DMS153 (cell line): ENCODE results near the gene BAD.
A peak's percentile ranks its signal among the peaks of the same experiment; 100 is the strongest.
"Not testable (repeated sequence)": the region's sequence is repeated elsewhere in the genome, so short reads cannot be mapped to it uniquely, and the experiment has no call there.

ENCODE experiments used
- DNase-seq: peaks from one replicate; lab custom pipeline; 2025; lab: John Stamatoyannopoulos, UW

Gene BAD

DNA sequence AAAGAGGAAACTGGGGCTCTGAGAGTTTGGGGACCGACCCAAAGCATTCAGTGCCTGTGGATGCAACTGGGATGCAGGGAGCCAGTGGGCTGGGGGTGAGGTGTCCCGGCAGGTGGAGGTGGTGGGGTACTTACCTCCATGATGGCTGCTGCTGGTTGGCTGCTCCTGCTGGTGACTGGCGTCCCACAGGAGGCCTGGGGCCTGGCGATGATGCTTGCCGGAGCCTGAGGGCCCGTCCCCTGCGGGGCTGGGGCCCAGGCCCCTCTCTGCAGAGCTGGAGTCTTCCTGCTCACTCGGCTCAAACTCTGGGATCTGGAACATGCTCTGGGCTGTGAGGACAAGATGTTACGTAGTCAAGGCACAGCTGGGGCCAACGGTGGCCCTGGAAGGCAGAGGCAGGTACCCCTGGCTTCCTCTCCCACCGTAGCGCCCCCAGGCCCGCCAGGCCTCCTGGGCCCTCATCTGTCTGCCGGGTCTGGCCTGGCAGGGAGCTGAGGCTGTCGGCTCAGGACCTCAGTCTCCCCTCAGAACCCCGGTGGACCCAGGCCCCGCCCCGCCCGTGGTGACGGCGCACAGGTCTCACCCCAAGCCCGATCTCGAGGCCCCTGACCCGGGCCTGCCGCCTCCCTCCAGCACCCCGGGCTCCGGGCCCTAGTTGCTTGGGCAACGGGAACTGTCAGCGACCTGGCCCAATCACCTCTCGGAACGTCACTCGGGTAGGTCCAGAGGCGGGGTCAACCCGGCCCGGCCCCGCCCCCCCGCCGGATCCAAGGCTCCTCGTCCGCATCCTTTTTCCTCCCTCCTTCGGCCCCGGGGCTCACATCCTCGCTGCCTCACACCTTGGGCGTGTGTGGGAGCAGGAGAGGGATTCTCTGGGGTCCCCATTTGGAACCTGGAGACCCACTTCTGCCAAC is at the start of gene BAD:
BAD (minus strand) TSS at position 618 of the 914 bp plus-strand sequence; CDS start at position 321, 297 bp downstream.
- DNase-seq, result peak; percentile 82

DNA sequence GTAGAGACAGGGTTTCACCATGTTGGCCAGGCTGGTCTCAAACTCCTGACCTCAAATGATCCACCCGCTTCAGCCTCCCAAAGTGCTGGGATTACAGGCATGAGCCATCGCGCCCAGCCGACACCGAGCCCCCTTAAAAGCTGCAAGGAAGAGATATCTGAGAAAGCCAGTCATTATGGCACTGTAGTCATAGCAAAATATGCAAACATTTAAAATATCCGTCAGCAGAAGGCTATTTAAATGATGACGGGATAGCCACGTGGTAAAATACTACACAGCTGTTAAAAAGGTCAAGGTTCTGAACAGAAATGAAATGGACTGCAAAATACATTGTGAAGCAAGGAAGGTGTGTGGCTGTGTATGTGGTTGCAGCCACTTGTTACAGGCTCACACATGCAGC is 49.1 kb upstream of the BAD start:
- DNase-seq, result no peak

DNA sequence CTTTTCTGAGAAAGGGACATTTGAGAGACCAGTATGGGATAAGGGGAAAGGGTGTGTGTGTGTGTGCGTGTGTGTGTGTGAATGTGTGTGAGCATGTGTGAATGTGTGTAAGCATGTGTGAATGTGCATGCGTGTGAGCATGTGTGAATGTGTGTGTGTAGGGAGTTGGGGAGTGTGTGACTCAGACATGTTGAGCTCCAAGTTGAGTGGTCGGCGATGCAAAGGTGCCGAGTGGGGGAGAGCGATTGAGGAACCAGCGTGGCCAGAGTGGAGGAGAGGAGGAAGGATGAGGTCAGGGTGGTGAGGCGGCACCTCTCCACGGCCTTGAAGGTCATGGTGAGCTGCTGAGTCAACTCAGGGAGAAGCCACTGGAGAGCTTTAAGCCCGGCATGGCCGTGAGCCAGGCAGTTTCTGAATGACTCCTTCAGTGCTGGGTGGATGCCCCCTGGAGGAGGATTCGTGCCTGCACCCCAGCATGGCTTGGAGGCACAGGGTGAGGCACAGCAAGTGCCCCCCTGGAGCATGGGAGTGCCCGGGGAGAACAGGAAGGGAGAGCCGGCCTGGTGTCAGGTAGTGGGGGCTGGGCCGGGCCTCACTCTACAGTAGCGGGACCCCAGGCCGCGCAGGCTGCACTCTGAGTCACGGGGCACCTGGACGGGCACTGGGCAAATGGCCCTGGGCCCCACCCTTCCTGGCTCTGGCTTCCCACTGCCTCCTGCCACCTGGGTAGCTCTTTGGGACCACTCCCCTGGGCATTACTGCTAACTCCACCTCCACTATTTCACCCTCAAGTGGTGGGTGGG is 47.3 kb upstream of the BAD start:
- DNase-seq, result peak; percentile 70

GRCh38 chr11:64330888-64331287 is 46.4 kb upstream of the BAD start:
- no peak for DNase-seq

DNA sequence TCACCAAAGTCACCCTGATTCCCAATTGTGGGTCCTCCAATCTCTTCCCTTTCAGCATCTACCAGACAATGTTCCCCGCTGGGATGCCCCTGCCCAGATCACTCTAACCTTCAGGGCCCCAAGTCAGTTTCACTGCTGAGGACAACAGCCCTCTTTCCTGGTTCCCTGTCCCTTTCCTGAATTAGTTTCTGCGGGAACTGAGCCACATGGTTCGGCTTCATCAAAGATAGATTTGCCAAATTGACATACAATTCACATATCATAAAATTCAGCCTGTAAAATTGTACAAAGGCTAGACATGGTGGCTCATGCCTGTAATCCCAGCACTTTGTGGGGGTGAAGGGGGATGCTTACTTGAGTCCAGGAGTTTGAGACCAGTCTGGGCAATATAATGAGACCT is 43.5 kb upstream of the BAD start:
- no peak for DNase-seq

DNA sequence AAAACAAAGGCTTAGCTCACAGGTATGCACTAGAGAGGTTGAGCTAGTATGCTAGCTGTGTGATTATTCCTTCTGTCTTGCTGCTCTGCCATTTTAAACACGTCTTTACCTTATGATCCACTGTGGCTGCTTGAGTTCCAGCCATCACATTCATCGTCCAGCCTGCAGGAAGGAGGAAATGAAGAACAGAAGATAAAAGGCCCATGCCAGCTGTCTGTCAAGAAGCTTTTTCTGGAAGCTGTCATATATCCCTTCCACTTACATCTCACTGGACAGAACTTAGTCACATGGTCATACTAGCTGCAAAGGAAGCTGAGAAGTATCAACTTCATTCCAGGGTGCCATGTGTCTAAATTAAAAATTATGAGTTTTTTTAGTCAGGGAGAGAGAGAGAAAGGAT is 42.9 kb upstream of the BAD start:
- DNase-seq, result no peak

GRCh38 chr11:64324692-64325469 is 40.4 kb upstream of the BAD start:
- no peak for DNase-seq

- not testable (repeated sequence) for DNase-seq
Observed at GRCh38 chr11:64323984-64324383, 39.5 kb upstream of the BAD start.

DNA sequence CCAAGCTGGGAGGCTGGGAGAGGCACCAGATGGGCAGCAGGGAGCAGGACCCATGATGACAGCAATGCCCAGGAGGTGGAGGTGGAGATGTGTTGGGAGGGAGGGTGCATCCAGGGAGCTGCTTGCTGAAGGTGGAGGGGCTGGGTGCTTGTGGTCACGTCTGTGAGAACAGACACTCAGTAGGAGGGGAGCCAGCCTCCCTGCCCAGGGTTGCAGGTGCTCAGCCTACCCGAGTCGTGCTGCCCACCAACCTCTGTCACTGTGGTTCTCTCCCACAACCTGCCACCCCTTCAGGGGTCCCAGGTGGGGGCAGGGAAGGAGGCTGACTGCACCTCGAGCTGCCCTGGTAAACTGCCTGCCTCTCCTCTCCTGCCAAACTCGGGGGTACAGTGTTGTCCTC is 38.9 kb upstream of the BAD start:
- DNase-seq, result no peak

DNA sequence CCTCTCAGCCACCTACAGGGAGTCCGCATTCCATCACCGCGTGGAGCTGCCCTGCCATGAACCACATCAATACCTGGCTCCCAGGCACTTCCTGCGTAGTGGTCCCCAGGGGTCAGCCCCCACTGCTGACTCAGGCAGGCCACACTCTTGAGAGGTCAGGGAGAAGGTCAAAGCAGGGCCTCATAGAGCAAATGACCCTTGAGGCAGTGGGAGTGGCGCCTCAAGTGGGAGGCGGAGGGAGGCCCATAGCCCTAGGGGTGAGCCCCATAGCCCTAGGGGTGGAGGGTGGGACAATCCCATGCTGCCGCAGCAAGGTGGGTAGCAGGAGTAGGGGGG is 38.4 kb upstream of the BAD start:
- no peak for DNase-seq

- DNase-seq, result no peak
Observed at GRCh38 chr11:64321533-64321932, 37.1 kb upstream of the BAD start.

- no peak for DNase-seq
Observed at GRCh38 chr11:64321026-64321425, 36.6 kb upstream of the BAD start.

GRCh38 chr11:64320556-64320955 is 36.1 kb upstream of the BAD start:
- DNase-seq, result no peak

DNA sequence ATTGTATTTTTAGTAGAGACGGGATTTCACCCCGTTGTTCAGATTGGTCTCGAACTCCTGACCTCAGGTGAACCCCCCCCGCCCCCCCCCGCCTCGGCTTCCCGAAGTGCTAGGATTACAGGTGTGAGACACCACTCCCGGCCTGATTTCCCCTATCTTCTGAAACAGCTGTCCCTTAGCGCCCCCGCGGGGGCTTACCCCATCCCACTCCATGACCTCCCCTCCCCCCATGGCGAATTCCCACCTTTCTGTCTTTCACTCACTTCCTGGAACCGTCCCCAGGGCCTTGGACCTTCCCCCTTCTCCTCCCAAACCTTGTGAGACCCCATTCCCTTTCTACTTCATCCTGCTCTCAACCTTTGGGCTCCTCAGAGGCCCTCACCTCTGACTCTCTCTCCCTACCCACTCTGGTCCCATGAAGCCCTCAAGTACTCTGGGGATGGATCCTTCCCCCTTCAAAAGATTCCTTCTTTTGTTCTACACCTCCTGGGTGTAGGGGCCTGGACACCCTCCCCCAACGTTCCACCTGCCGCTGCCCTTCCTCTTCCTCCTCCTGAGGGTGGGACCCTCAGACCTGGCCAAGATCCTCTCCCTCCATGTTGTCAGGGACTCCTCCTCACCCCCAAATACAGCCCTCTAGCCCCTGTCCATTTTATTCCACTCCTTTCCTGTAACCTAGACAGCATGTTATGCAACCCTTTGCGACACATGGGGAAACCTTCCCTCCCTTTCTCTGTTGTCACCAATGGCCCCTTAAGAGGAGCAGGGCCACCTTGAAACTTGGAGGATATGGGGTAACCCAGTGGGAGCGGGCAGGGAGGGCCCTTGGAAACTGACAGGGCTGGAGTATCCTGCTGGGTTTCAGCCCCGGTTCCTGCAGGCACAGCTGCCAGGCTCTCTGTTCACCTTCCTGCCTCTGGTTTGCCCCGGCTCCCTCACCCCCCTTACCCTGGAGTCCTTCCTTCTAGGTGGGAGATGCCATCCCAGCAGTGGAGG is 34.6 kb upstream of the BAD start:
- no peak for DNase-seq

GRCh38 chr11:64317961-64318765 is 33.7 kb upstream of the BAD start, which contains the start of gene PRDX5:
Gene PRDX5, plus strand, starts transcription at chr11:64318121. Its CDS starts 95 bp downstream, at chr11:64318216.
- peak; percentile 95 for DNase-seq

- peak; percentile 98 for DNase-seq
Observed at GRCh38 chr11:64317325-64317960, 33.0 kb upstream of the BAD start, which contains the start of gene TRMT112. Gene TRMT112, minus strand, starts transcription at chr11:64317559. Its CDS starts 33 bp downstream, at chr11:64317526.

DNA sequence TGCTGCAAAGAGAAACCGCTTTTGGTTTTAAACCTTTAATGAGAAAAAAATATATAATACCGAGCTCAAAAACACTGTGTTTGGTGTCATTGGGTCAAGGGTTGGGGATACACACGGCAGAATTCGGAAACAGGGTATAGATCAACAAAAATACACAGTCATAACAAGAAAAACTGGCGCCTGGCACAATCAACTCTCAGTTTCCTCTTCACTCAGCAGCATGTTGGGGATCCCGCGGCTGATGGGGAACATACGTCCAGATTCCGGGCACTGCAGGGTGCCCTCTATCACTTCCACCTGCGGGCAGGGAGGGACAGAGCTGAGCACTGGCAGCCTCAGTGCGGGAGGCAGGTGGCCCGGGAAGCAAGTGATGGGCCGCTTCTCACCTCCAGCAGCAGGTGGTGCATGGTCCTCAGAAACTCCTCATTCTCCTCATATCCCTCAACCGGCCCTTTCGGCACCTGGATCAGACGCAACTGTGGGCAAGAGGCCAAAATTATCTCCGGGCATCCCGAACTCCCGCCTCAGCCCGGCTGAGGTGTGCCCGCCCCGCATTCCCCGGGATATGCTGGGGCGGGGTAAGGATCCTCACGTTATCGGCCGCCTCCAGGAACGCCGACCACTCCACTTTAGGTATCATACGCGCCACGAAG is 32.3 kb upstream of the BAD start:
- DNase-seq, result no peak

DNA sequence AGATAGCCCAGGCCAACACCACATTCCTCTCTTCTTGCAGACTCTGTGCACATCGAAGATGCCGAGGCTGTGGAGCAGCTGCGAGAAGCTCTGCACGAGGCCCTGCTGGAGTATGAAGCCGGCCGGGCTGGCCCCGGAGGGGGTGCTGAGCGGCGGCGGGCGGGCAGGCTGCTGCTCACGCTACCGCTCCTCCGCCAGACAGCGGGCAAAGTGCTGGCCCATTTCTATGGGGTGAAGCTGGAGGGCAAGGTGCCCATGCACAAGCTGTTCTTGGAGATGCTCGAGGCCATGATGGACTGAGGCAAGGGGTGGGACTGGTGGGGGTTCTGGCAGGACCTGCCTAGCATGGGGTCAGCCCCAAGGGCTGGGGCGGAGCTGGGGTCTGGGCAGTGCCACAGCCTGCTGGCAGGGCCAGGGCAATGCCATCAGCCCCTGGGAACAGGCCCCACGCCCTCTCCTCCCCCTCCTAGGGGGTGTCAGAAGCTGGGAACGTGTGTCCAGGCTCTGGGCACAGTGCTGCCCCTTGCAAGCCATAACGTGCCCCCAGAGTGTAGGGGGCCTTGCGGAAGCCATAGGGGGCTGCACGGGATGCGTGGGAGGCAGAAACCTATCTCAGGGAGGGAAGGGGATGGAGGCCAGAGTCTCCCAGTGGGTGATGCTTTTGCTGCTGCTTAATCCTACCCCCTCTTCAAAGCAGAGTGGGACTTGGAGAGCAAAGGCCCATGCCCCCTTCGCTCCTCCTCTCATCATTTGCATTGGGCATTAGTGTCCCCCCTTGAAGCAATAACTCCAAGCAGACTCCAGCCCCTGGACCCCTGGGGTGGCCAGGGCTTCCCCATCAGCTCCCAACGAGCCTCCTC is 31.4 kb upstream of the BAD start:
- DNase-seq, result not testable (repeated sequence)
